GM12865 (cell line): ENCODE data around the gene HSPA12B.

Source experiments
- DNase-seq: peaks from one replicate; pipeline ENCODE4 v3.0.0; 2010; ENCODE audit warnings: low read depth
- H3K4me3 ChIP-seq: 2 replicates; pipeline ENCODE4 v1.5.1; 2011; ENCODE audit warnings: mild to moderate bottlenecking, low read depth, low read length, control low read depth
- TF ChIP-seq, protein P1 (sequence below): IDR thresholded peaks from 2 replicates; pipeline ENCODE4 v1.5.1; 2011; ENCODE audit warnings: low read length, control low read depth, low read depth, inconsistent platforms; ENCODE audit not compliant: insufficient read depth; ENCODE audit errors: missing control alignments

The HSPA12B gene

DNA sequence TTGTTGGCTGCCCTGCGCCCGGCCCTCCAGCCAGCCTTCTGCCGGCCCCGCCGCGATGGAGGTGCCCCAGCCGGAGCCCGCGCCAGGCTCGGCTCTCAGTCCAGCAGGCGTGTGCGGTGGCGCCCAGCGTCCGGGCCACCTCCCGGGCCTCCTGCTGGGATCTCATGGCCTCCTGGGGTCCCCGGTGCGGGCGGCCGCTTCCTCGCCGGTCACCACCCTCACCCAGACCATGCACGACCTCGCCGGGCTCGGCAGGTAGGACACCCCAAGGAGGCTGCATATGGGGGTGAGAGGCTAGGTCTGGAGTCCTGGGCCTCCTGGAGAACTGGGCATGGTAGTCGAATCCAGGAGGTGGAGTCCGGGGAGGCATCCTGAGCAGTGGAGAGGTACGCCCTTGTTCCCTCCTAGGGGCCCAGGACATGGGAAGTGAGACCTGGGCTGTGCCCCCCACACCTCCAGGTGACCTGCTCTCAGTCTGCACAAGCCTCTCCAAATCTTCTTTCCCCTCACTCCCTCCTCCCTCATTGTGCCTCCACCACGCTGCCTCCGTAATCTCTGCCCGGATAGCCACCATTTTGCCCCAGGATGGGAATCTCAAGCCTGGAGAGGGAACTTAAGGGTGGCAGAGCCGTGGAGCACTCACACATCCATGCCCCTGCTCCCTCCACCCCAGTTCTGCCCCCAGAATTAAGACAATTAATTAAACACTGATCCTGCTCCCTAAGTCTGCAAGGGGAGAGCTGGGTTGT, 64.2 kb downstream of the HSPA12B start:
- TF ChIP-seq, protein P1, sequence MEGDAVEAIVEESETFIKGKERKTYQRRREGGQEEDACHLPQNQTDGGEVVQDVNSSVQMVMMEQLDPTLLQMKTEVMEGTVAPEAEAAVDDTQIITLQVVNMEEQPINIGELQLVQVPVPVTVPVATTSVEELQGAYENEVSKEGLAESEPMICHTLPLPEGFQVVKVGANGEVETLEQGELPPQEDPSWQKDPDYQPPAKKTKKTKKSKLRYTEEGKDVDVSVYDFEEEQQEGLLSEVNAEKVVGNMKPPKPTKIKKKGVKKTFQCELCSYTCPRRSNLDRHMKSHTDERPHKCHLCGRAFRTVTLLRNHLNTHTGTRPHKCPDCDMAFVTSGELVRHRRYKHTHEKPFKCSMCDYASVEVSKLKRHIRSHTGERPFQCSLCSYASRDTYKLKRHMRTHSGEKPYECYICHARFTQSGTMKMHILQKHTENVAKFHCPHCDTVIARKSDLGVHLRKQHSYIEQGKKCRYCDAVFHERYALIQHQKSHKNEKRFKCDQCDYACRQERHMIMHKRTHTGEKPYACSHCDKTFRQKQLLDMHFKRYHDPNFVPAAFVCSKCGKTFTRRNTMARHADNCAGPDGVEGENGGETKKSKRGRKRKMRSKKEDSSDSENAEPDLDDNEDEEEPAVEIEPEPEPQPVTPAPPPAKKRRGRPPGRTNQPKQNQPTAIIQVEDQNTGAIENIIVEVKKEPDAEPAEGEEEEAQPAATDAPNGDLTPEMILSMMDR: no peak
- DNase-seq: no peak
- H3K4me3 ChIP-seq: peak overlapping the region; percentile 91

DNA sequence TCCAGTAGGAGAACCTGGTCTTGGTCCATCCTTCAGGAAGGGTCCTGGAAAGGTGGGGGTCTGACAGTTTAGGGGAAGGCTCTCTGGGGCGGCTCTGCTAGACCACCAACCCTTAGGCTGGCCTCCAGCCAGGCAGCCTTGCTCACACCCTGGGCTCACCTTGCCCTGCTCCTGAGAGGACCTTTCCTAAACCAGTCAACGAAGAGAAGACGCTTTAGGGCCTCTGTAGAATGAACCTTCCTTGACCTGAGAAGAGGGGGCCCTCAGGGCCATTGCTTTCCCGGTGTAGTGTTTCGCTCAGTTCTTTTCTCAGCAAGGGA, 64.7 kb downstream of the HSPA12B start:
- H3K4me3 ChIP-seq: peak overlapping the region; percentile 91
- TF ChIP-seq, protein P1: no peak
- no peak for DNase-seq

DNA sequence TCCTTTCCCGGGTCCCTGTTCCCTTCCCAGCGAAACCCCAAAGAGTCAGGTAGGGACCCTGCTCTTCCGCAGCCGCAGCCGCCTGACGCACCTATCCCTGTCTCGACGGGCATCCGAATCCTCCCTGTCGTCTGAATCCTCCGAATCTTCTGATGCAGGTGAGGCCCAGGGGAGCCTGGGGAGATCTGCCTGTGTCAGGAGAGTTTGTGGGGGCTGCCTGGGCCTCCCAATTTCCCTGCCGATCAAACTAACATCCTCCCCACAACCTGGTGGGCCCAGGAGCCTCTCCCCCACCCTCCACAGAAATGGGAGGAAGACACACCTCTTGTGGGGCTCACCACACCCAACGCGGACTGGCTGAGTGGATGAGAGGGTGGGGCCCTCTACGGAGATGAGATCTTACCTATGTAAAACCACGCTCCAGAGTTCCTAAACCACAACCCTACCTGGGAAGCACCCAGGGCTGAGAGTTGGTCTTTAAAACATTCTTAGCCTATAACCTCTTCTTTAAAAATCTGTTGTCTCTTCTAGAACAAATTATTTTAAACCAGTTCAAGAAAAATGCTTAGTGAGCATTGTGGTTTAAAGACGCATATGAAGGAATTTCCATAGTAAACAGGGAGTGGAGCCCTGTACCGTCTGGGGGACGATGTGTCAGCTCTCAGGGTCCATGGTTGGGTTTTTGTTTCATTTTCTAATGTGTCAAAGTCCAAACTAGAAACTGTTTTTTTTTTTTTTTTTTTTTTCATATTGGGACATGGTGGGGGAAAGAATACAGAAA, 65.3 kb downstream of the HSPA12B start:
- TF ChIP-seq, protein P1: no peak
- peak overlapping the region; percentile 91 for H3K4me3 ChIP-seq
- DNase-seq: peak; percentile 53

DNA sequence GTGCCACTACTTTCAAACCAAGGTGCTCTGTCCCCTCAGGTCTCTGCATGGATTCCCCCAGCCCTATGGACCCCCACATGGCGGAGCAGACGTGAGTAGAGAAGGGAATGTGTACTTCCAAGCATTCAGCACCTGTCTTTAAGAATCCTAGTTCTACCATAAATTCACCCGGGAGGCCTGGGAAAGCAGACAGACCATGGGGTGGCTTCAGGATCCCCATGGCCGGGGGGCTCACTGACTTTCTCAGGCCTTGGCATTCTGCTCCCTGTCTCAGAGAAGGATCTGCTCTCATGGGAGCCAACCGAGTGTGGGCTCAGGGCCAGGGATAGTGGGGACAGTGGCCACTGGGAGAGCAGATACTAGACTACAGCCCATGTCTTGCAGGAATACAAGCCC, 65.9 kb downstream of the HSPA12B start:
- TF ChIP-seq, protein P1: no peak
- DNase-seq: no peak
- H3K4me3 ChIP-seq: peak overlapping the region; percentile 91

DNA sequence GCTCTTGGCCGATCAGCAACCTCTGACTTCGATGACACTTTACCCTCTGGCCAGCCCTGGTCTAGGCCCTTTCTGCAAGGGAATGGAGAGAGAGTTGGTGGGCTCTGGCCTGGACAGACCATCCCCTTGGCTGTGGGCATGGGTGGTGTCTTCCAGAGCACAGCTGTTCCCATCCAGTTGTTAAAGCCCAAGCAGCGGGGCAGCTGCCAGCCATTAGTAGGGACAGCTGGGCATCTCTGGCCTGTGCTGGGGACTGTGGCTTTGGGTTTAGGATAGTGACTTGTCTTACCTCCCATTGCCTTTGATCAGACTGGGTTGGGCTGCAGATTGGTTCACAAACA, 66.4 kb downstream of the HSPA12B start:
- no peak for DNase-seq
- TF ChIP-seq, protein P1: no peak
- no peak overlapping the region for H3K4me3 ChIP-seq

DNA sequence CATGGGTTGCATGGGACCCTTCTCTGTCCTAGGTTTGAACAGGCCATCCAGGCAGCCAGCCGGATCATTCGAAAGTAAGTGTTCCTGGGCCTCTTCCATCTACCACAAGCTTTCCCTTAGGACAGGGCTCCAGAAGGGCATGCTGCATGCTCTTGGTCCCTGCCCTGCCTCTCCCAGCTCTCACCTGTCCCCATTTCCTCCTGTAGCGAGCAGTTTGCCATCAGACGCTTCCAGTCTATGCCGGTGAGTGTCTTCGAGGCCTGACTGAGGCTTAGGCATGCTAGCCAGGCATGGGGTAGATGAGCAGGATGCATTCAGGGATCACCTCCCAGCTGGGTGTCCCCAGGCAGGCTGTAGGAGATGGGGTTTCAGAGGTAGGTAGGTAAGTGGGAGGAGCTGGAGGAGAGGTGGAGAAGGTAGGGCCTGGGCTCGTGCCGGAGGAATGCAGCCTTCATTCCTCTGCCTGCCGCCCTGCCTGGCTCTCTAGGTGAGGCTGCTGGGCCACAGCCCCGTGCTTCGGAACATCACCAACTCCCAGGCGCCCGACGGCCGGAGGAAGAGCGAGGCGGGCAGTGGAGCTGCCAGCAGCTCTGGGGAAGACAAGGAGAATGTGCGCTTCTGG, 67.9 kb downstream of the HSPA12B start:
- DNase-seq: no peak
- TF ChIP-seq, protein P1: no peak
- no peak overlapping the region for H3K4me3 ChIP-seq

DNA sequence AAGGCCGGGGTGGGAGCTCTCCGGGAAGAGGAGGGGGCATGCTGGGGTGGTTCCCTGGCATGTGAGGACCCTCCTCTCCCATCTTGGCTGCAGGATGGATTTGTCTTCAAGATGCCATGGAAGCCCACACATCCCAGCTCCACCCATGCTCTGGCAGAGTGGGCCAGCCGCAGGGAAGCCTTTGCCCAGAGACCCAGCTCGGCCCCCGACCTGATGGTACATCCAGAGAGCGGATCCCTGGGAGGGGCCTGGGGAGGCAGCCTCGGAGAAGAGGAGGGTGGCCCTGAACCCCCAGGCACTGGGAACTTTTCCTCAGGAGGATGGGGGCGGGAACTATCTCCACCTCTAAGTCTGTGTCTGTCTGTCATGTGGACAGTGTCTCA, 68.4 kb downstream of the HSPA12B start:
- no peak for DNase-seq
- H3K4me3 ChIP-seq: no peak overlapping the region
- TF ChIP-seq, protein P1: no peak
